Skin epidermis (tissue), 12 donors: Measurements from ENCODE around the gene UXT.

Experiments used
- H3K27ac ChIP-seq, 21 experiments: fragments of 200-600 bp; sonication (generic) in 11 of 21; one replicate each; pipeline ENCODE4 v1.5.0; 2020; ENCODE audit warnings: mild to moderate bottlenecking in 3 of 21, inconsistent platforms in 2 of 21, moderate library complexity in 2 of 21
- H3K4me3 ChIP-seq, 7 experiments: fragments of 200-600 bp; sonication (generic) in 2 of 7; one replicate each; pipeline ENCODE4 v1.5.0; 2020; ENCODE audit warnings: inconsistent platforms in 2 of 7, mild to moderate bottlenecking in 2 of 7, moderate library complexity in 1 of 7

UXT gene

GRCh38 chrX:47650164-47651042, 8.6 kb downstream of the UXT start, which contains the start of gene ELK1:
Gene ELK1, minus strand, starts transcription at chrX:47650563. Its CDS starts 9,122 bp downstream, at chrX:47641441.
- H3K27ac ChIP-seq: peak within 1 kb of the TSS; percentile 31 to 89 (median 81)
- H3K4me3 ChIP-seq: peak within 1 kb of the TSS; percentile 45 to 69 (median 63)

- Histone ChIP-seq H3K4me3 (peak overlapping the region; percentile 45 to 69 (median 63)), H3K27ac (peak overlapping the region in 17 of 21 experiments; percentile 70 to 89 (median 82))
Measured at GRCh38 chrX:47649781-47650163, 9.2 kb downstream of the UXT start.

GRCh38 chrX:47649271-47649670, 9.7 kb downstream of the UXT start:
- H3K27ac ChIP-seq: peak overlapping the region in 3 of 21 experiments; percentile 85 to 89 (median 88)
- peak overlapping the region in 4 of 7 experiments; percentile 45 to 69 (median 65) for H3K4me3 ChIP-seq

GRCh38 chrX:47648376-47648775, 10.6 kb downstream of the UXT start:
- no peak overlapping the region for H3K4me3 ChIP-seq
- no peak overlapping the region for H3K27ac ChIP-seq

- Histone ChIP-seq H3K27ac (no peak overlapping the region), H3K4me3 (no peak overlapping the region)
Measured at GRCh38 chrX:47646636-47647035, 12.3 kb downstream of the UXT start.

- H3K4me3 ChIP-seq: no peak overlapping the region
- no peak overlapping the region for H3K27ac ChIP-seq
Measured at GRCh38 chrX:47645530-47645929, 13.4 kb downstream of the UXT start.

GRCh38 chrX:47644557-47645091, 14.4 kb downstream of the UXT start:
- H3K27ac ChIP-seq: no peak overlapping the region

GRCh38 chrX:47643926-47644325, 15.1 kb downstream of the UXT start:
- Histone ChIP-seq H3K27ac (no peak overlapping the region), H3K4me3 (no peak overlapping the region)

More at GRCh38 chrX:47644557-47645091, 14.4 kb downstream of the UXT start:
- H3K4me3 ChIP-seq: no peak overlapping the region

GRCh38 chrX:47638816-47639215, 20.2 kb downstream of the UXT start:
- no peak overlapping the region for H3K27ac ChIP-seq
- no peak overlapping the region for H3K4me3 ChIP-seq

GRCh38 chrX:47637546-47638195, 21.3 kb downstream of the UXT start:
- Histone ChIP-seq H3K27ac (peak overlapping the region in 1 of 21 experiments; percentile 30), H3K4me3 (peak overlapping the region in 1 of 7 experiments; percentile 24)

GRCh38 chrX:47634871-47635575, 24.0 kb downstream of the UXT start:
- H3K4me3 ChIP-seq: no peak overlapping the region
- no peak overlapping the region for H3K27ac ChIP-seq

- H3K4me3 ChIP-seq: no peak overlapping the region
- no peak overlapping the region for H3K27ac ChIP-seq
Measured at GRCh38 chrX:47633689-47634590, 25.0 kb downstream of the UXT start.

- Histone ChIP-seq H3K27ac (no peak overlapping the region), H3K4me3 (no peak overlapping the region)
Measured at GRCh38 chrX:47632666-47633065, 26.3 kb downstream of the UXT start.

- Histone ChIP-seq H3K27ac (no peak overlapping the region), H3K4me3 (no peak overlapping the region)
Measured at GRCh38 chrX:47631676-47632075, 27.3 kb downstream of the UXT start.

GRCh38 chrX:47629419-47630200, 29.4 kb downstream of the UXT start, which contains the start of gene CFP:
Gene CFP, minus strand, starts transcription at chrX:47629930. Its CDS starts 86 bp downstream, at chrX:47629844.
- peak within 1 kb of the TSS in 2 of 7 experiments; percentile 10 to 17 for H3K4me3 ChIP-seq
- peak within 1 kb of the TSS in 6 of 21 experiments; percentile 23 to 69 (median 46) for H3K27ac ChIP-seq

GRCh38 chrX:47628982-47629381, 30.0 kb downstream of the UXT start:
- peak overlapping the region in 1 of 7 experiments; percentile 10 for H3K4me3 ChIP-seq
- peak overlapping the region in 2 of 21 experiments; percentile 23 to 69 for H3K27ac ChIP-seq

- H3K27ac ChIP-seq: no peak overlapping the region
- H3K4me3 ChIP-seq: no peak overlapping the region
Measured at GRCh38 chrX:47625365-47625764, 33.6 kb downstream of the UXT start.

- H3K4me3 ChIP-seq: peak overlapping the region in 2 of 7 experiments; percentile 4 to 24
Measured at GRCh38 chrX:47623540-47624027, 35.4 kb downstream of the UXT start.

More at GRCh38 chrX:47623540-47624027, 35.4 kb downstream of the UXT start:
- no peak overlapping the region for H3K27ac ChIP-seq
